Breast epithelium (tissue), 4 donors: Measurements from ENCODE around the gene DNASE1L2. TPM values are rescaled to one million over a fixed set of nuclear protein-coding genes. Genes with fewer than 3 reads are reported as not detected.

Experiments used
- DNase-seq, 2 donors: peaks; one replicate each; pipeline ENCODE4 v3.0.0-alpha.2; 2019; ENCODE audit warnings: low spot score in 2 of 2
- H3K27ac ChIP-seq, 2 donors: fragments of 200-600 bp; sonication (generic) in 1 of 2; one replicate each; pipeline ENCODE4 v1.5.1; 2016 to 2019; ENCODE audit warnings: mild to moderate bottlenecking in 1 of 2
- H3K27me3 ChIP-seq, 2 donors: fragments of 200-600 bp; sonication (generic) in 1 of 2; one replicate each; pipeline versions ENCODE4 v1.5.1 to v1.6.0; 2017 to 2019; ENCODE audit warnings: control low read depth in 1 of 2, mild to moderate bottlenecking in 1 of 2
- H3K36me3 ChIP-seq: fragments of 200-600 bp; one replicate; pipeline ENCODE4 v1.5.1; 2019
- H3K4me1 ChIP-seq, 2 donors: fragments of 200-600 bp; sonication (generic); one replicate each; pipeline ENCODE4 v1.5.1; 2016 to 2019; ENCODE audit warnings: control low read depth in 1 of 2
- H3K4me3 ChIP-seq, 3 donors: fragments of 200-600 bp; sonication (generic); 1 replicate in 2 of 3; 2 replicates in 1 of 3; pipeline ENCODE4 v1.5.1; 2016 to 2019; ENCODE audit warnings: mild to moderate bottlenecking in 3 of 3, moderate library complexity in 2 of 3
- H3K9me3 ChIP-seq, 2 donors: fragments of 200-600 bp; sonication (generic) in 1 of 2; one replicate each; pipeline ENCODE4 v1.5.1; 2016 to 2019; ENCODE audit warnings: control low read depth in 1 of 2
- CTCF ChIP-seq, 3 donors: fragments of 450-650 bp; IDR thresholded peaks; one replicate each; pipeline ENCODE4 v1.5.1; 2016 to 2017; ENCODE audit warnings: antibody characterized with exemption in 3 of 3, mild to moderate bottlenecking in 3 of 3, moderate library complexity in 3 of 3
- POLR2A ChIP-seq: fragments of 450-650 bp; IDR thresholded peaks from one replicate; pipeline ENCODE4 v1.6.1; 2016; ENCODE audit warnings: antibody characterized with exemption, mild to moderate bottlenecking, moderate library complexity
- POLR2AphosphoS5 ChIP-seq, 3 donors: sonication (generic); formaldehyde crosslinking; IDR thresholded peaks; one replicate each; pipeline ENCODE4 v1.6.1; 2017; ENCODE audit warnings: antibody characterized with exemption in 3 of 3
- intact Hi-C: fragments of 100-400 bp; cut with DNase I; formaldehyde crosslinking; loops from one replicate; pipeline ENCODE4 v1.15.1; 2023; ENCODE audit warnings: low total_unique reads
- total RNA-seq, 3 donors: library from RNA; depleted of rRNA; stranded (reverse); fragments of >200 nt; gene quantifications; one replicate each; pipeline ENCODE4 v1.1.0, GENCODE V29; 2016

Gene DNASE1L2
- total RNA-seq, 3 donors from 2014 or later = 0.59 to 0.66 TPM; not detected in 1

GRCh38 chr16:2209258-2210008 is 26.8 kb upstream of the DNASE1L2 start:
- Histone ChIP-seq H3K27me3 (no peaks in the 10 kb centered on the region), H3K4me1 (peaks cover 18 to 36% of the 10 kb centered on the region in 2 donors), H3K27ac (no peak overlapping the region), H3K9me3 (no peaks in the 10 kb centered on the region), H3K36me3 (no peaks in the 10 kb centered on the region), H3K4me3 (no peak overlapping the region)
- DNase-seq = no peak
- no peak for TF ChIP-seq POLR2AphosphoS5 (IDR thresholded peaks at IDR 0.05)
- TF ChIP-seq CTCF (IDR thresholded peaks at IDR 0.05) = no peak
- no peak for TF ChIP-seq POLR2A
- intact Hi-C loops = no loop called here

GRCh38 chr16:2210009-2210332 is 26.3 kb upstream of the DNASE1L2 start:
- no peak overlapping the region for H3K4me3 ChIP-seq
- no peak for DNase-seq
- TF ChIP-seq POLR2AphosphoS5 (IDR thresholded peaks at IDR 0.05) (no peak), POLR2A (no peak), CTCF (IDR thresholded peaks at IDR 0.05) (no peak)
- H3K4me1 ChIP-seq = peaks cover 18 to 36% of the 10 kb centered on the region in 2 donors
- intact Hi-C loops = no loop called here
- H3K27me3 ChIP-seq = no peaks in the 10 kb centered on the region
- H3K9me3 ChIP-seq = no peaks in the 10 kb centered on the region
- no peak overlapping the region for H3K27ac ChIP-seq
- no peaks in the 10 kb centered on the region for H3K36me3 ChIP-seq

GRCh38 chr16:2210386-2211365 is 25.6 kb upstream of the DNASE1L2 start, which contains the start of gene BRICD5:
Gene BRICD5, minus strand, starts transcription at chr16:2210863. Its CDS starts 30 bp downstream, at chr16:2210833.
- intact Hi-C loops = no loop called here
- no peaks in the 10 kb centered on the region for H3K27me3 ChIP-seq
- no peak for DNase-seq
- no peaks in the 10 kb centered on the region for H3K36me3 ChIP-seq
- peak within 1 kb of the TSS; percentile 68 to 70 for H3K27ac ChIP-seq
- no peak within 1 kb of the TSS for H3K4me3 ChIP-seq
- H3K4me1 ChIP-seq = peaks cover 18 to 36% of the 10 kb centered on the region in 2 donors
- H3K9me3 ChIP-seq = no peaks in the 10 kb centered on the region
- no peak for TF ChIP-seq POLR2AphosphoS5 (IDR thresholded peaks at IDR 0.05)
- TF ChIP-seq POLR2A = no peak
- TF ChIP-seq CTCF (IDR thresholded peaks at IDR 0.05) = no peak

GRCh38 chr16:2211923-2212347 is 24.3 kb upstream of the DNASE1L2 start:
- intact Hi-C loops = no loop called here
- no peaks in the 10 kb centered on the region for H3K27me3 ChIP-seq
- H3K9me3 ChIP-seq = no peaks in the 10 kb centered on the region
- peak overlapping the region; percentile 68 to 70 for H3K27ac ChIP-seq
- peak overlapping the region in 2 of 3 donors; percentile 86 for H3K4me3 ChIP-seq
- H3K36me3 ChIP-seq = no peaks in the 10 kb centered on the region
- TF ChIP-seq CTCF (IDR thresholded peaks at IDR 0.05) = no peak
- TF ChIP-seq POLR2AphosphoS5 (IDR thresholded peaks at IDR 0.05) = no peak
- no peak for TF ChIP-seq POLR2A
- H3K4me1 ChIP-seq = peaks cover 10 to 26% of the 10 kb centered on the region in 2 donors
- DNase-seq = no peak
